ENCODE results near the gene SPATS2L. TPM values are rescaled to one million over a fixed set of nuclear protein-coding genes. Genes with fewer than 3 reads are reported as not detected.

SPATS2L gene
- total and polyA plus RNA-seq, 2 of the 13 experiments (the other 11 are each of a cell fraction or from before 2014, with no cell fraction given), result 154 to 212 TPM

DNA sequence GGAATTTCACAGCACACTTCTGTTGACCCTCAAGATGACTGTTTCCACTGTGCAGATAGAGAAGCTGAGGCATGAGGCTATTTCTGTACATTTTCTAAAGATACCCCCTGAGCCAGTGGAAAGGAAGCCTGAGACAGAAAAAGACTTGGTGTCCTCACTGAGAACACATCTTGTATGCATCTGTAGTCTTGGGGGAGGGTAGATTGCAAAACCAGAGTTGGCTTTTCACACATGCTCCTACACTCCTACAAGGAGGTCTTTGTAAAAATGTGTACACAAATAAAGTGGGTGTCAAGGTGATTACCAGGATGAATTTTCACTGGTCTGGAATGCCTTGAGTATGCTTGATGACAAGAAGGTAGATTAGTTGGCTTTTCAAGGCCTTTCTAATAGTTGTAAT, 105.3 kb downstream of the SPATS2L start:
- Histone ChIP-seq H3K4me1 (ENCODE audit: insufficient read depth, low read length) (peaks cover 46% of the 10 kb centered on the region), H4K20me1 (ENCODE audit: insufficient read depth, low read length) (no peaks in the 10 kb centered on the region), H3K4me2 (ENCODE audit: low read depth, low read length) (no peak overlapping the region), H2AFZ (ENCODE audit: low read length) (no peak overlapping the region), H3K36me3 (replicated peaks in 1 of 2; ENCODE audit: control insufficient read depth in 1 of 2, insufficient read depth in 2 of 2, low read length in 2 of 2) (peaks cover 20 to 51% of the 10 kb centered on the region in 2 experiments), H3K27ac (ENCODE audit: extremely low read length, insufficient read depth, low read length) (no peak overlapping the region), H3K9ac (ENCODE audit: insufficient read depth, low read depth, low read length) (no peak overlapping the region), H3K79me2 (ENCODE audit: insufficient read depth, low read length) (peaks cover 40% of the 10 kb centered on the region), H3K4me3 (replicated peaks in 1 of 3; ENCODE audit: insufficient read depth in 1 of 3, low read depth in 2 of 3, low read length in 3 of 3) (no peak overlapping the region), H3K27me3 (ENCODE audit: control insufficient read depth in 1 of 2, insufficient read depth in 2 of 2, low read length in 2 of 2) (no peaks in the 10 kb centered on the region), H3K9me3 (ENCODE audit: low read length) (no peaks in the 10 kb centered on the region)
- BruUV-seq (replicated peaks), result no TSS peak
- POLR2A ChIA-PET, result no interaction called here
- CTCF ChIA-PET (ENCODE audit: low intra/inter-chr PET ratio, low total read pairs), result no interaction called here
- intact Hi-C loops (cut with micrococcal nuclease; ENCODE audit: unreplicated experiment), result no loop called here
- DNase-seq (ENCODE audit: low spot score) (peak; percentile 13), FAIRE-seq (no peak), ATAC-seq (no peak)
- in situ Hi-C loops (cut with HindIII; ENCODE audit: extremely low pct_ligation_motif_present, low pct_unique_long_range_greater_than_20kb), result no loop called here
- TF ChIP-seq, protein P1, sequence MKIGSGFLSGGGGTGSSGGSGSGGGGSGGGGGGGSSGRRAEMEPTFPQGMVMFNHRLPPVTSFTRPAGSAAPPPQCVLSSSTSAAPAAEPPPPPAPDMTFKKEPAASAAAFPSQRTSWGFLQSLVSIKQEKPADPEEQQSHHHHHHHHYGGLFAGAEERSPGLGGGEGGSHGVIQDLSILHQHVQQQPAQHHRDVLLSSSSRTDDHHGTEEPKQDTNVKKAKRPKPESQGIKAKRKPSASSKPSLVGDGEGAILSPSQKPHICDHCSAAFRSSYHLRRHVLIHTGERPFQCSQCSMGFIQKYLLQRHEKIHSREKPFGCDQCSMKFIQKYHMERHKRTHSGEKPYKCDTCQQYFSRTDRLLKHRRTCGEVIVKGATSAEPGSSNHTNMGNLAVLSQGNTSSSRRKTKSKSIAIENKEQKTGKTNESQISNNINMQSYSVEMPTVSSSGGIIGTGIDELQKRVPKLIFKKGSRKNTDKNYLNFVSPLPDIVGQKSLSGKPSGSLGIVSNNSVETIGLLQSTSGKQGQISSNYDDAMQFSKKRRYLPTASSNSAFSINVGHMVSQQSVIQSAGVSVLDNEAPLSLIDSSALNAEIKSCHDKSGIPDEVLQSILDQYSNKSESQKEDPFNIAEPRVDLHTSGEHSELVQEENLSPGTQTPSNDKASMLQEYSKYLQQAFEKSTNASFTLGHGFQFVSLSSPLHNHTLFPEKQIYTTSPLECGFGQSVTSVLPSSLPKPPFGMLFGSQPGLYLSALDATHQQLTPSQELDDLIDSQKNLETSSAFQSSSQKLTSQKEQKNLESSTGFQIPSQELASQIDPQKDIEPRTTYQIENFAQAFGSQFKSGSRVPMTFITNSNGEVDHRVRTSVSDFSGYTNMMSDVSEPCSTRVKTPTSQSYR (CRISPR knock-in tag; IDR thresholded peaks at IDR 0.05; ENCODE audit: borderline replicate concordance), result 0 out of 2 replicates have a peak, but pooled peaks have one; percentile 33
- TF ChIP-seq, protein P2, sequence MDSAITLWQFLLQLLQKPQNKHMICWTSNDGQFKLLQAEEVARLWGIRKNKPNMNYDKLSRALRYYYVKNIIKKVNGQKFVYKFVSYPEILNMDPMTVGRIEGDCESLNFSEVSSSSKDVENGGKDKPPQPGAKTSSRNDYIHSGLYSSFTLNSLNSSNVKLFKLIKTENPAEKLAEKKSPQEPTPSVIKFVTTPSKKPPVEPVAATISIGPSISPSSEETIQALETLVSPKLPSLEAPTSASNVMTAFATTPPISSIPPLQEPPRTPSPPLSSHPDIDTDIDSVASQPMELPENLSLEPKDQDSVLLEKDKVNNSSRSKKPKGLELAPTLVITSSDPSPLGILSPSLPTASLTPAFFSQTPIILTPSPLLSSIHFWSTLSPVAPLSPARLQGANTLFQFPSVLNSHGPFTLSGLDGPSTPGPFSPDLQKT (CRISPR knock-in tag; IDR thresholded peaks at IDR 0.05; ENCODE audit: borderline replicate concordance), result no peak
- no peak for TF ChIP-seq ZNF101 (CRISPR knock-in tag; IDR thresholded peaks at IDR 0.05; ENCODE audit: borderline replicate concordance, low read depth)
- TF ChIP-seq KLF13 (CRISPR knock-in tag; IDR thresholded peaks at IDR 0.05), result no peak
- TF ChIP-seq ZFP37 (CRISPR knock-in tag; IDR thresholded peaks at IDR 0.05; ENCODE audit: borderline replicate concordance), result no peak
- peak; percentile 95 for TF ChIP-seq RBM22 (optimal IDR thresholded peaks at IDR 0.05; ENCODE audit: low read length)
